Measurements from ENCODE around the gene PLIN5.

The PLIN5 gene

DNA sequence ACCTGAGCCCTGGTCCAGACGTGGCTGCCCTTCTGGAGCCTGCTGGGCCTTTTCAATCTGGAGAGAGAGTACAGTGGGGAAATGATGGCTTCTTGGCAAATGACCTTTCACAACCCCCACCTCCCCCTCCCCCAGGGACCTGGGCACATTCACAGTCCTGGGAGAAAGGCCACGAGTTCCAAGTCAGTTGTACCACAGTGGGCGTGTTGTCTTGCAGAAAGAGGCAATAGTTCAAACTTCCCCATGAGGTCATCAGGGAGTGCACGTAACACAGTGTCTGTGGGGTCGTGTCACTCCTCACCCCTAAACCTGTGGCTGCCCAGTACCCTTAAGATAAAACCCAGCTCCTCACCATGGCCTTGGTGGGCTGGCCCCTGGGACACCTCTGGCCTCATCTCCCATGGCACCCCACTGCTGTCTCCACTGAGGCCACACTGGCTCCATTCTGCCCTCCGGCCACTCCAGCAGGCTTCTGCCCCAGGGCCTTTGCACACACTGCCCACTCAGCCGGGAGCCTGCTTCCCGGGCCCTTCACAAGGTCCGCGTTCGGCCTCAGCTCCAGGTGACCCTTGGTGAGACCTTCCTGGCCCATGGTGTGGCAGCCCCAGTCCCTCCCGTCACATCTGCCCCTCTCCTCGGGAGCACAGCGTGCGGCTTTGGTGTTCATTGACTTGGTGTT lies 30.0 kb downstream of the PLIN5 start:
- no peak for DNase-seq (ENCODE audit: low read depth)

- DNase-seq (ENCODE audit: low read depth): no peak
Measured at GRCh38 chr19:4504297-4504701, 30.7 kb downstream of the PLIN5 start.

DNA sequence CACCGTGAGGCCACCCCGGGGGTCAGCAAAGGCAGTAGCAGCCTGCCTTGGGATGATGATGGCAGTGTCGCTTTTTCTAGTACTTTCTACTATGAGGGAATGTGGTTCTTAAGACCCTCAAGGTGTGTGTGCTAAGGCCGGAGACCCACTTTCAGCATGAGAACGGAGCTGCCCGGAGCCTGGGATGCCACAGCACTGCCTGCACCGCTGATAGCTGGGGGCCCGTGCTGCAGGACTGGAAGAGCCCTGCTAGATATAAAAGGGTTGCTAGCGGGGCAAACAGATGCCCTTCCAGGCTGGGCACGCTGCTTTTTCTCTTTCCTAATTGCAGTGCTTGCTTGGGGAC lies 31.2 kb downstream of the PLIN5 start:
- DNase-seq (ENCODE audit: low read depth): no peak

- DNase-seq (ENCODE audit: low read depth): no peak
Measured at GRCh38 chr19:4503132-4503824, 31.7 kb downstream of the PLIN5 start.

- no peak for DNase-seq (ENCODE audit: low read depth)
Measured at GRCh38 chr19:4502282-4503131, 32.5 kb downstream of the PLIN5 start.

GRCh38 chr19:4501691-4502090 lies 33.3 kb downstream of the PLIN5 start:
- no peak for DNase-seq (ENCODE audit: low read depth)

DNA sequence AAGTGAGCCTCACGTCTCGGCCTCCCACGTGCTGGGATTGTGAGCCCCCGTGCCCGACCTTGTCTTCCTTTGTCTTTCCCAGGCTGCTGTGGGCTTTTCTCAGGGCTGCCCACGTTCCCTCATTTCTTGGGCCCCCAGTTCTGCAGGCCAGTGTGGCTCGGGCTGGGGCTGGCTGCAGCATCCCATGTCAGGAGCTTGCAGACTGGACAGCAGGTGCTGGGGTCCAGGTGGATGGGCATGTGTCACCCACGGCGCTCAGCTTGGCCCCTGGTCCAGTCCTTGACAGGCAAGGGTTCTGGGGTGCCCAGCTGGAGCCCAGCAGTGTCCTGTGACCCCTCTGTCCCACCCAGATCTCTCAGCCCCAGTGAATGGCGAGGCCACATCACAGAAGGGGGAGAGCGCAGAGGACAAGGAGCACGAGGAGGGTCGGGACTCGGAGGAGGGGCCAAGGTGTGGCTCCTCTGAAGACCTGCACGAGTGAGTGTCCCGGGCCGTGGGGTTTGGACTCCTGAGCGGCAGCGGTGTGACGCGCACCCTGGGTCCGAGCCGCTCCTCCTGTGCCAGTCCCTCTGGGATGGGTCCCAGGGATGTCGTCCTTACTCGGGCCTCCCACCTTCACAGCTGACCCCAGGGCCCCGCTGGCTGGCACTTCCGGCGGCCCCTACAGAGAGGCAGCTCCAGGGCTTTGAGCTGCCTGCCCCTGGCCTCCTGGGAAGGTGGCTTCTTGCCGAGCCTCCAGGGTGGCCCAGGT lies 34.0 kb downstream of the PLIN5 start:
- DNase-seq (ENCODE audit: low read depth): no peak

DNA sequence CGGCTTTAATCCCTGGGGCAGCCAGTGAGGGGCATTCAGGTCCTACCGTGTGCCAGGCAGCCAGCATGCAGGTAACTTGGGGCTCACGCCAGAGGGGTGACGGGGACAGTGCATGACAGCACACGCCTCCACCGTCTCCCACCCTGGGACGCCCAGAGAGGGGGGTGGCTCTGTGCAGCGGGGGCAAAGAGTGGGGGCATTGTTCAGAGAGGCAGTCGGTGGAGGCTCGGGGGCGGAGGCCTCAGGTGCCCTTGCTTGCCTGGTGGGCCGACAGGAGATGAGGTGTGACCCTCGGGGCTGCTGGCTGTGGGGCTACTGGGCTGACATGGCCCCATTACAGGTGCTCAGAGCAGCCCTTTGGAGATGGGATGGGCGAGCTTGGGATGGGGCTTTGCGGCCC lies 35.2 kb downstream of the PLIN5 start:
- DNase-seq (ENCODE audit: low read depth): no peak

GRCh38 chr19:4499318-4499717 lies 35.7 kb downstream of the PLIN5 start:
- no peak for DNase-seq (ENCODE audit: low read depth)

GRCh38 chr19:4498694-4499093 lies 36.3 kb downstream of the PLIN5 start:
- no peak for DNase-seq (ENCODE audit: low read depth)

- no peak for DNase-seq (ENCODE audit: low read depth)
Measured at GRCh38 chr19:4497770-4498389, 37.1 kb downstream of the PLIN5 start.

GRCh38 chr19:4496304-4496703 lies 38.7 kb downstream of the PLIN5 start:
- DNase-seq (ENCODE audit: low read depth): no peak

DNA sequence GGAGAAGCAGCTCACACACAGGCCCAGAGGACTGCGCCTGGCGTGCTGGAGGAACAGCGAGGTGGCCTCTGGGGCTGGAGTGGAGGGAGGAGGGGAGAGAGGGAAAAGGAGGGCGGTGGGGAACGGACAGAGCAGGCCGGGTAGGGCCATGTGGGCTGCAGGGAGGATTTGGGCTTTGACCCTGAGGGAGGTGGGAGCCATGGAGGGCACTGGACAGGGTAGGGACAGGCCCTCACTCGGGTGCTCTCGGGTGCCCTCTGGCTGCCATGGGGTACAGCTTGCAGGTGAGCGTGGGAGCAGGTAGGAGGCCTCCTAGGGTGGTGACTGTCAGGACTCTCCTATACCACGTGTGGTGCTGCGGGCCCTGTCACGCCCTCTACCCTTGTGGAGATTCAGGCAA lies 39.6 kb downstream of the PLIN5 start:
- no peak for DNase-seq (ENCODE audit: low read depth)

- no peak for DNase-seq (ENCODE audit: low read depth)
Measured at GRCh38 chr19:4494691-4495064, 40.3 kb downstream of the PLIN5 start.

DNA sequence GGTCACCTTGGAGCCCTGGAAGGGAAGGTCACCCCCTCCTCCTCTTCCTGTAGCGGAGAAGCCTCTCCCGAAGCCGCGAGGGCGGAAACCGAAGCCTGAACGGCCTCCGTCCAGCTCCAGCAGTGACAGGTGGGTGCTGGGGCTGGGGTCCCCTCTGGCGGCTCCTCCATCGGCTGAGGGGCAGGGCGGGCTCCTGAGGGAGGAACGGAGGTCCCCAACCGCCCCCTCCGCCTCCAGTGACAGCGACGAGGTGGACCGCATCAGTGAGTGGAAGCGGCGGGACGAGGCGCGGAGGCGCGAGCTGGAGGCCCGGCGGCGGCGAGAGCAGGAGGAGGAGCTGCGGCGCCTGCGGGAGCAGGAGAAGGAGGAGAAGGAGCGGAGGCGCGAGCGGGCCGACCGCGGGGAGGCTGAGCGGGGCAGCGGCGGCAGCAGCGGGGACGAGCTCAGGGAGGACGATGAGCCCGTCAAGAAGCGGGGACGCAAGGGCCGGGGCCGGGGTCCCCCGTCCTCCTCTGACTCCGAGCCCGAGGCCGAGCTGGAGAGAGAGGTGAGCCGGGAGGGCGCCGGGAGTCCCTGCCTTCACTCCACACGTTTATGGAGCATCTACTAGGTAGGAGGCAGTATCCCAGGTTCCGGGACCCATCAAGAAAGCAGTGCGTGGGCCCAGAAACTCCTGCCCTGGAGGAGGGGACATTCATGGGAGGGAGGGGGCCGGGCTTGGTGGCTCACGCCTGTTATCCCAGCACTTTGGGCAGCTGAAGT lies 40.9 kb downstream of the PLIN5 start:
- no peak for DNase-seq (ENCODE audit: low read depth)

- no peak for DNase-seq (ENCODE audit: low read depth)
Measured at GRCh38 chr19:4493104-4493928, 41.7 kb downstream of the PLIN5 start.

GRCh38 chr19:4492337-4493103 lies 42.5 kb downstream of the PLIN5 start:
- DNase-seq (ENCODE audit: low read depth): no peak

- DNase-seq (ENCODE audit: low read depth): no peak
Measured at GRCh38 chr19:4491446-4491845, 43.6 kb downstream of the PLIN5 start.

DNA sequence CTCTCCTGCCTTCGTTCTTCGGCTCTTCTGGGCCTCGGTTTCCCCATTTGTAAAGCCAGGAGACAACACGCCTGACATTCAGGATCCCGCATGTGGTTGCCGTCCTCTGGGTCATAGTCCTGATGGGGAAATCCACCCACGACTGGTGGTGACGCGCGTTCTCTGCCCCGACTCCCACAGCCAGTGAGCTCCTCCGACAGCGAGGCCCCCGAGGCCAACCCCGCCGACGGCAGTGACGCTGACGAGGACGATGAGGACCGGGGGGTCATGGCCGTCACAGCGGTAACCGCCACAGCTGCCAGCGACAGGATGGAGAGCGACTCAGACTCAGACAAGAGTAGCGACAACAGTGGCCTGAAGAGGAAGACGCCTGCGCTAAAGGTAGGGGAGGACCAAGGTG lies 46.5 kb downstream of the PLIN5 start:
- DNase-seq (ENCODE audit: low read depth): no peak

- no peak for DNase-seq (ENCODE audit: low read depth)
Measured at GRCh38 chr19:4487572-4487971, 47.5 kb downstream of the PLIN5 start.

All from HS-27A (cell line).